Sigmoid colon (tissue), 4 donors: ENCODE measurements around the gene MRPL48.

ENCODE experiments used
- EP300 ChIP-seq, 4 donors: sonication (generic); formaldehyde crosslinking; IDR thresholded peaks; one replicate each; pipeline ENCODE4 v1.6.1; 2017; ENCODE audit warnings: antibody characterized with exemption in 4 of 4
- POLR2A ChIP-seq, 2 donors: fragments of 450-650 bp; IDR thresholded peaks; one replicate each; pipeline ENCODE4 v1.6.1; 2016; ENCODE audit warnings: antibody characterized with exemption in 2 of 2, mild to moderate bottlenecking in 2 of 2, moderate library complexity in 2 of 2
- TF ChIP-seq, protein P1 (sequence below), 4 experiments: fragments of 450-650 bp in 3 of 4; fragments of 200-600 bp in 1 of 4; IDR thresholded peaks; one replicate each; pipeline ENCODE4 v1.5.1; 2016 to 2019; ENCODE audit warnings: antibody characterized with exemption in 4 of 4, mild to moderate bottlenecking in 3 of 4, moderate library complexity in 2 of 4

DNA sequence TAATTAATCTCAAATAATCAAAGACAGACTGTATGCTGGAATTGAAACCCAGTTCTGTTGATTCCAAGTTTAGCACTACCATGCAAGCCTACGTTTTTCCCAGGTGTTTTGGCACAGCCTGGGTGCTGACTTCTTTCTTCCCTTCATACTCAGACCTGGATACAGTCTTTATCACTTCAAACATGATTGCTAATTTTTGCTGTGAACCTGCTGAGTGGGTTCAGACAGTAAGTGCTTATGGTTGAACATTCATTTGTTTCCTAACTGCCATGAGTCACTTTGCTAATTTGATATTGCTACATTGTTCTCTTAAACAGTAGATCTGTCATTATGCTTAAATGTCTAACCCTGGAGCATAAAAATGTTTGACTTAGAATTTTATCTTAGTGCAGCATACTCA lies 101.3 kb downstream of the MRPL48 start:
- TF ChIP-seq POLR2A (IDR thresholded peaks at IDR 0.05) = no peak
- TF ChIP-seq, protein P1, sequence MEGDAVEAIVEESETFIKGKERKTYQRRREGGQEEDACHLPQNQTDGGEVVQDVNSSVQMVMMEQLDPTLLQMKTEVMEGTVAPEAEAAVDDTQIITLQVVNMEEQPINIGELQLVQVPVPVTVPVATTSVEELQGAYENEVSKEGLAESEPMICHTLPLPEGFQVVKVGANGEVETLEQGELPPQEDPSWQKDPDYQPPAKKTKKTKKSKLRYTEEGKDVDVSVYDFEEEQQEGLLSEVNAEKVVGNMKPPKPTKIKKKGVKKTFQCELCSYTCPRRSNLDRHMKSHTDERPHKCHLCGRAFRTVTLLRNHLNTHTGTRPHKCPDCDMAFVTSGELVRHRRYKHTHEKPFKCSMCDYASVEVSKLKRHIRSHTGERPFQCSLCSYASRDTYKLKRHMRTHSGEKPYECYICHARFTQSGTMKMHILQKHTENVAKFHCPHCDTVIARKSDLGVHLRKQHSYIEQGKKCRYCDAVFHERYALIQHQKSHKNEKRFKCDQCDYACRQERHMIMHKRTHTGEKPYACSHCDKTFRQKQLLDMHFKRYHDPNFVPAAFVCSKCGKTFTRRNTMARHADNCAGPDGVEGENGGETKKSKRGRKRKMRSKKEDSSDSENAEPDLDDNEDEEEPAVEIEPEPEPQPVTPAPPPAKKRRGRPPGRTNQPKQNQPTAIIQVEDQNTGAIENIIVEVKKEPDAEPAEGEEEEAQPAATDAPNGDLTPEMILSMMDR (IDR thresholded peaks at IDR 0.05) = no peak
- TF ChIP-seq EP300 (IDR thresholded peaks at IDR 0.05) = no peak
